Measurements from ENCODE around the gene DALRD3. TPM values are rescaled to one million over a fixed set of nuclear protein-coding genes. Genes with fewer than 3 reads are reported as not detected.

The DALRD3 gene
- total and polyA plus RNA-seq, 4 donors = 24.3 to 39.5 (median 33.3) TPM

DNA sequence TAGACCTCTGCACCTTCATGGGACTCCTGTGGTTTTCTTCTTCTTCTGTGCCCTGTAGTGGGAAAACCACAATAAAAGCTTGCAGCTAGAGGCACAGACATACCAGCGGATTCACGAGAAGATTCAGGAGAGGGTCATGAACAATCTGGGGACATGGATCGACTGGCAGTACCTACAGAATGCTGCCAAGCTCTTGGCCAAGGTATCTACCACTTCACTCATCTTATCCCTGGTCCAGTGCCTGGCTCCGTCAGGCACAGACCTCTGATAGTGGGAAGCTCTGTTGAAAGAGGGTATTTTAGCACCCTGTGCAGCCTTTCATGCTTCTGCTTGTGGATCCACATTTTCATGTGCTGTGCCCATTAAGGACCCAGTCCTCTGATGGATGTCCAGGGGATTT lies 38.1 kb downstream of the DALRD3 start:
- no peak for DNase-seq
- H3K27me3 ChIP-seq (ENCODE audit: control insufficient read depth in 3 of 3, insufficient read depth in 3 of 3, low read length in 2 of 3) = no peaks in the 10 kb centered on the region

DNA sequence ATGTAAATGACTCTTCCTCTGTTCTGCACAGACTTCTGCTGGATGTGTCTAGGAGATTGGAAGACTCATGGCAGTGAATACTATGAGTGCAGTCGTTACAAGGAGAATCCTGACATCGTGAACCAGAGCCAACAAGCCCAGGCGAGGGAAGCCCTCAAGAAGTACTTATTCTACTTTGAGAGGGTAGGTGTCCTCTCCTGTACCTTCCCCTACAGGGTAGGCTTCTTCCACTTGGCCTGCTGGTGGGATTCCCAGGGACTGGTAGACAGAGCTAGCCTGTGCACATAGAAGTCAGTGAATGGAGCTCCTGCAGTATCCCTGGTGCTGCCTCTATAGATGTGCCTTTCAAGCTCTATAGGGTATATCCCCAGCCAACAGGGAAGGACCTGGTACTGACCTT lies 38.9 kb downstream of the DALRD3 start:
- H3K4me1 ChIP-seq (ENCODE audit: control insufficient read depth in 5 of 5, insufficient read depth in 5 of 5, low read length in 5 of 5) = peaks cover 0 to 3% (median 0%) of the 10 kb centered on the region in 5 donors
- no peak for ATAC-seq (ENCODE audit: insufficient read depth, low FRiP score)
- no peak overlapping the region for H3K4me3 ChIP-seq
- WGBS, 2 donors = 90 to 96% methylated on average over 3 of the region's 3 CpGs
- H3K27ac ChIP-seq (ENCODE audit: low read depth in 1 of 2, low read length in 1 of 2) = no peak overlapping the region
- DNase-seq = no peak
- no peak overlapping the region for H3K9ac ChIP-seq (ENCODE audit: insufficient read depth in 1 of 2, low read length in 2 of 2)
- TF ChIP-seq, protein P1, sequence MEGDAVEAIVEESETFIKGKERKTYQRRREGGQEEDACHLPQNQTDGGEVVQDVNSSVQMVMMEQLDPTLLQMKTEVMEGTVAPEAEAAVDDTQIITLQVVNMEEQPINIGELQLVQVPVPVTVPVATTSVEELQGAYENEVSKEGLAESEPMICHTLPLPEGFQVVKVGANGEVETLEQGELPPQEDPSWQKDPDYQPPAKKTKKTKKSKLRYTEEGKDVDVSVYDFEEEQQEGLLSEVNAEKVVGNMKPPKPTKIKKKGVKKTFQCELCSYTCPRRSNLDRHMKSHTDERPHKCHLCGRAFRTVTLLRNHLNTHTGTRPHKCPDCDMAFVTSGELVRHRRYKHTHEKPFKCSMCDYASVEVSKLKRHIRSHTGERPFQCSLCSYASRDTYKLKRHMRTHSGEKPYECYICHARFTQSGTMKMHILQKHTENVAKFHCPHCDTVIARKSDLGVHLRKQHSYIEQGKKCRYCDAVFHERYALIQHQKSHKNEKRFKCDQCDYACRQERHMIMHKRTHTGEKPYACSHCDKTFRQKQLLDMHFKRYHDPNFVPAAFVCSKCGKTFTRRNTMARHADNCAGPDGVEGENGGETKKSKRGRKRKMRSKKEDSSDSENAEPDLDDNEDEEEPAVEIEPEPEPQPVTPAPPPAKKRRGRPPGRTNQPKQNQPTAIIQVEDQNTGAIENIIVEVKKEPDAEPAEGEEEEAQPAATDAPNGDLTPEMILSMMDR (IDR thresholded peaks at IDR 0.05; ENCODE audit: control extremely low read depth, extremely low read depth) = no peak
- H3K9me3 ChIP-seq (ENCODE audit: control insufficient read depth in 4 of 4, insufficient read depth in 3 of 4, low read length in 3 of 4) = peaks cover 0 to 5% (median 0%) of the 10 kb centered on the region in 4 donors
- peaks cover 29 to 59% (median 43%) of the 10 kb centered on the region in 4 donors for H3K36me3 ChIP-seq (ENCODE audit: control insufficient read depth in 4 of 4, insufficient read depth in 4 of 4, low read length in 4 of 4)
- H3K27me3 ChIP-seq (ENCODE audit: control insufficient read depth in 3 of 3, insufficient read depth in 3 of 3, low read length in 2 of 3) = no peaks in the 10 kb centered on the region

More for the DNA sequence above, 38.1 kb downstream of the DALRD3 start:
- Histone ChIP-seq H3K36me3 (ENCODE audit: control insufficient read depth in 4 of 4, insufficient read depth in 4 of 4, low read length in 4 of 4) (peaks cover 29 to 58% (median 41%) of the 10 kb centered on the region in 4 donors), H3K9ac (ENCODE audit: insufficient read depth in 1 of 2, low read length in 2 of 2) (no peak overlapping the region), H3K4me3 (no peak overlapping the region), H3K9me3 (ENCODE audit: control insufficient read depth in 4 of 4, insufficient read depth in 3 of 4, low read length in 3 of 4) (peaks cover 0 to 5% (median 0%) of the 10 kb centered on the region in 4 donors), H3K4me1 (ENCODE audit: control insufficient read depth in 5 of 5, insufficient read depth in 5 of 5, low read length in 5 of 5) (peaks cover 0 to 3% (median 0%) of the 10 kb centered on the region in 5 donors), H3K27ac (ENCODE audit: low read depth in 1 of 2, low read length in 1 of 2) (no peak overlapping the region)
- TF ChIP-seq, protein P1 (IDR thresholded peaks at IDR 0.05; ENCODE audit: control extremely low read depth, extremely low read depth) = no peak
- 94 to 97% methylated on average over 4 of the region's 4 CpGs for WGBS, 2 donors
- no peak for ATAC-seq (ENCODE audit: insufficient read depth, low FRiP score)

DNA sequence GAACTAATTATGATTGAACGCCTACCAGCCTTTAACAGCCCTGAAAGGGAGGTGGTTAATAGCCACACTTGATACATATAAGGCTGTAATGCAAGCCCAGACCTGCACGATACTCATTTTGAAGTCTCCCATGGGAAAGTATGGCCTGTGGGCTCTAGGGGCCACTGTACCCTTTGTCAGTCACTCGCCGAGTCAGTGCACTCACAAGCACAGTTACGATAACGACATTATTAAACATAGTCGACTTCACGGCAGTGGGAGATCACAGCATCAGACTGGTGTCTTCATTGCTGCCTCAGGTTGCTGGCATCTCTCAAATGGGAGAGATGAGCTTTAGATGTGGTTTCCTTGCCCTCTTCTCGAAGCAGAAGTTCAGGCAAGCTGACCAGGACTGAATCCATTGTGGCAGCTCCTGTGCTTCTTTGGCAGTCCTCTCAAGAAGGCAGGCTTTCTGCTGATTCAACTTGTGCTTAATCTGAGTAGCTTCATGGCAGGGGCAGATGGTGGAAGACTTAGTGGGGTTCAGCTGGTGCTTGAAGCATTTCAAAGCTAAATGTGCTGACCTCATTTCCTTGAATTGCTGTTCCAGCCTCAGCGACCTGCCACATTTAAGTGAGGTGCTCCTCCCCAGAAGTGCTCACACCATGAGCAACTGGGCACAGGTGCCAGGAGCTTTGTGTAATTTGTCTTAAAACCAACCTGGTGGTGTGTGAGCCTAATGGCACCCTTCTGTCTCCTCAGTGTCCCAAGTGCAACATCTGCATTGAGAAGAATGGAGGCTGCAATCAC lies 44.1 kb downstream of the DALRD3 start:
- WGBS, 2 donors = 89% methylated on average over 10 of the region's 10 CpGs
- H3K27ac ChIP-seq (ENCODE audit: low read depth in 1 of 2, low read length in 1 of 2) = no peak overlapping the region

More for the DNA sequence above, 44.1 kb downstream of the DALRD3 start:
- Histone ChIP-seq H3K4me3 (no peak overlapping the region), H3K9me3 (ENCODE audit: control insufficient read depth in 4 of 4, insufficient read depth in 3 of 4, low read length in 3 of 4) (no peaks in the 10 kb centered on the region), H3K4me1 (ENCODE audit: control insufficient read depth in 5 of 5, insufficient read depth in 5 of 5, low read length in 5 of 5) (no peaks in the 10 kb centered on the region), H3K27me3 (ENCODE audit: control insufficient read depth in 3 of 3, insufficient read depth in 3 of 3, low read length in 2 of 3) (no peaks in the 10 kb centered on the region), H3K9ac (ENCODE audit: insufficient read depth in 1 of 2, low read length in 2 of 2) (no peak overlapping the region), H3K36me3 (ENCODE audit: control insufficient read depth in 4 of 4, insufficient read depth in 4 of 4, low read length in 4 of 4) (peaks cover 28 to 59% (median 46%) of the 10 kb centered on the region in 4 donors)
- no peak for ATAC-seq (ENCODE audit: insufficient read depth, low FRiP score)
- DNase-seq = no peak
- TF ChIP-seq, protein P1 (IDR thresholded peaks at IDR 0.05; ENCODE audit: control extremely low read depth, extremely low read depth) = no peak
